ACC112 (cell line): ENCODE measurements around the gene OR52M1.
"Not testable (repeated sequence)": the region's sequence is repeated elsewhere in the genome, so short reads cannot be mapped to it uniquely, and the experiment has no call there.

Source experiments
- H2AFZ ChIP-seq: fragments of 200-600 bp; sonication (generic); one replicate; pipeline ENCODE4 v1.6.0; 2017; ENCODE audit warnings: antibody characterized with exemption, low read length; ENCODE audit not compliant: unreplicated experiment
- H3K27ac ChIP-seq: fragments of 200-600 bp; sonication (generic); 2 replicates; pipeline ENCODE4 v1.5.1; 2014; ENCODE audit warnings: low read depth, mild to moderate bottlenecking, antibody characterized with exemption, low read length, moderate library complexity
- H3K27me3 ChIP-seq: fragments of 200-600 bp; sonication (generic); 2 replicates; pipeline ENCODE4 v1.6.1; 2014; ENCODE audit warnings: mild to moderate bottlenecking, antibody characterized with exemption, low read length, moderate library complexity, mixed read lengths; ENCODE audit not compliant: insufficient read depth
- H3K36me3 ChIP-seq: fragments of 200-600 bp; sonication (generic); 2 replicates; pipeline ENCODE4 v1.6.1; 2016; ENCODE audit warnings: mild to moderate bottlenecking, antibody characterized with exemption, low read length, moderate library complexity, mixed read lengths; ENCODE audit not compliant: insufficient read depth
- H3K4me1 ChIP-seq: fragments of 200-600 bp; sonication (generic); one replicate; pipeline ENCODE4 v1.6.1; 2016; ENCODE audit warnings: low read length, mixed read lengths; ENCODE audit not compliant: insufficient read depth, unreplicated experiment, control insufficient read depth
- H3K4me3 ChIP-seq: fragments of 200-600 bp; sonication (generic); 2 replicates; pipeline ENCODE4 v1.5.1; 2014; ENCODE audit warnings: mild to moderate bottlenecking, low read depth, low read length
- H3K79me2 ChIP-seq: fragments of 200-600 bp; sonication (generic); one replicate; pipeline ENCODE4 v1.6.0; 2016; ENCODE audit warnings: low read length; ENCODE audit not compliant: control insufficient read depth, unreplicated experiment, insufficient read depth

The OR52M1 gene

GRCh38 chr11:4527926-4528325, 17.1 kb upstream of the OR52M1 start:
- no peak overlapping the region for H3K27ac ChIP-seq
- H3K79me2 ChIP-seq: no peaks in the 10 kb centered on the region
- H3K4me1 ChIP-seq: no peaks in the 10 kb centered on the region
- H3K27me3 ChIP-seq: peaks cover 10% of the 10 kb centered on the region; the same call in 1 of the 2 replicates
- no peak overlapping the region for H3K4me3 ChIP-seq
- no peak overlapping the region for H2AFZ ChIP-seq
- no peaks in the 10 kb centered on the region for H3K36me3 ChIP-seq

- not testable (repeated sequence) for H3K79me2 ChIP-seq, H3K4me1 ChIP-seq, H2AFZ ChIP-seq, H3K36me3 ChIP-seq, H3K27ac ChIP-seq, H3K4me3 ChIP-seq
- H3K27me3 ChIP-seq: peaks cover 10% of the 10 kb centered on the region; the same call in 1 of the 2 replicates
These were observed 13.3 kb upstream of the OR52M1 start for GRCh38 chr11:4531686-4532085.

GRCh38 chr11:4539603-4540219, 5.3 kb upstream of the OR52M1 start:
- Histone ChIP-seq H2AFZ (peak overlapping the region; percentile 25), H3K4me1 (no peaks in the 10 kb centered on the region), H3K36me3 (no peaks in the 10 kb centered on the region), H3K4me3 (no peak overlapping the region), H3K27me3 (peaks cover 26% of the 10 kb centered on the region), H3K79me2 (no peaks in the 10 kb centered on the region), H3K27ac (no peak overlapping the region)

GRCh38 chr11:4541071-4541470, 3.9 kb upstream of the OR52M1 start:
- Histone ChIP-seq H2AFZ (no peak overlapping the region), H3K36me3 (no peaks in the 10 kb centered on the region), H3K79me2 (no peaks in the 10 kb centered on the region), H3K4me3 (no peak overlapping the region), H3K4me1 (no peaks in the 10 kb centered on the region), H3K27me3 (peaks cover 32% of the 10 kb centered on the region), H3K27ac (no peak overlapping the region)

GRCh38 chr11:4543561-4543960, 1.4 kb upstream of the OR52M1 start:
- H3K36me3 ChIP-seq: no peaks in the 10 kb centered on the region
- no peak overlapping the region for H3K4me3 ChIP-seq
- H3K79me2 ChIP-seq: no peaks in the 10 kb centered on the region
- no peaks in the 10 kb centered on the region for H3K4me1 ChIP-seq
- no peak overlapping the region for H2AFZ ChIP-seq
- peaks cover 40% of the 10 kb centered on the region for H3K27me3 ChIP-seq
- no peak overlapping the region for H3K27ac ChIP-seq

GRCh38 chr11:4546878-4547277, 1.9 kb downstream of the OR52M1 start:
- H3K27me3 ChIP-seq: peaks cover 16% of the 10 kb centered on the region
- H3K27ac ChIP-seq: no peak overlapping the region
- no peak overlapping the region for H3K4me3 ChIP-seq
- no peaks in the 10 kb centered on the region for H3K4me1 ChIP-seq
- H3K36me3 ChIP-seq: no peaks in the 10 kb centered on the region
- no peaks in the 10 kb centered on the region for H3K79me2 ChIP-seq
- no peak overlapping the region for H2AFZ ChIP-seq

GRCh38 chr11:4547416-4547815, 2.4 kb downstream of the OR52M1 start:
- no peak overlapping the region for H3K27ac ChIP-seq
- no peaks in the 10 kb centered on the region for H3K4me1 ChIP-seq
- peaks cover 14% of the 10 kb centered on the region for H3K27me3 ChIP-seq
- no peak overlapping the region for H3K4me3 ChIP-seq
- no peak overlapping the region for H2AFZ ChIP-seq
- no peaks in the 10 kb centered on the region for H3K79me2 ChIP-seq
- H3K36me3 ChIP-seq: no peaks in the 10 kb centered on the region

- H3K79me2 ChIP-seq: no peaks in the 10 kb centered on the region
- H3K27ac ChIP-seq: no peak overlapping the region
- H3K27me3 ChIP-seq: peaks cover 7% of the 10 kb centered on the region; the same call in 1 of the 2 replicates
- H2AFZ ChIP-seq: no peak overlapping the region
- H3K4me1 ChIP-seq: no peaks in the 10 kb centered on the region
- no peak overlapping the region for H3K4me3 ChIP-seq
- H3K36me3 ChIP-seq: no peaks in the 10 kb centered on the region
These were observed 6.5 kb downstream of the OR52M1 start for GRCh38 chr11:4551346-4551979.

GRCh38 chr11:4559527-4560440, 14.8 kb downstream of the OR52M1 start:
- no peak overlapping the region for H3K27ac ChIP-seq
- no peaks in the 10 kb centered on the region for H3K4me1 ChIP-seq
- no peaks in the 10 kb centered on the region for H3K27me3 ChIP-seq
- no peaks in the 10 kb centered on the region for H3K36me3 ChIP-seq
- no peak overlapping the region for H2AFZ ChIP-seq
- no peak overlapping the region for H3K4me3 ChIP-seq
- H3K79me2 ChIP-seq: no peaks in the 10 kb centered on the region

- Histone ChIP-seq H3K79me2 (no peaks in the 10 kb centered on the region), H3K27ac (no peak overlapping the region), H3K36me3 (no peaks in the 10 kb centered on the region), H2AFZ (no peak overlapping the region), H3K4me3 (no peak overlapping the region), H3K27me3 (no peaks in the 10 kb centered on the region), H3K4me1 (no peaks in the 10 kb centered on the region)
These were observed 15.5 kb downstream of the OR52M1 start for GRCh38 chr11:4560467-4560866.
